Kidney (tissue), 14 donors: ENCODE results near the gene SPRYD4. TPM values are rescaled to one million over a fixed set of nuclear protein-coding genes. Genes with fewer than 3 reads are reported as not detected.
"Not testable (repeated sequence)": the region's sequence is repeated elsewhere in the genome, so short reads cannot be mapped to it uniquely, and the experiment has no call there.

Experiments
- DNase-seq, 5 donors: peaks; one replicate each; pipeline ENCODE4 v3.0.0-alpha.2; 2013 to 2020
- FAIRE-seq: peaks from 2 replicates; lab custom pipeline; 2012; peaks lifted over from hg19 to GRCh38; lab: Jason Lieb, UNC
- H3K27ac ChIP-seq, 2 donors: one replicate each; pipeline ENCODE4 v1.7.0; 2013; ENCODE audit warnings: low read depth in 2 of 2, low read length in 2 of 2, inconsistent platforms in 1 of 2
- H3K27me3 ChIP-seq: one replicate; pipeline ENCODE4 v1.7.1; 2013; ENCODE audit warnings: low read length, inconsistent platforms; ENCODE audit not compliant: control insufficient read depth, insufficient read depth
- H3K36me3 ChIP-seq, 3 donors: one replicate each; pipeline versions ENCODE4 v1.7.0 to v1.7.1; 2013; ENCODE audit warnings: low read length in 3 of 3, control low read depth in 1 of 3, inconsistent platforms in 1 of 3; ENCODE audit not compliant: insufficient read depth in 3 of 3, control insufficient read depth in 2 of 3
- H3K4me1 ChIP-seq, 3 donors: one replicate each; pipeline versions ENCODE4 v1.7.0 to v1.7.1; 2013; ENCODE audit warnings: low read length in 3 of 3, inconsistent platforms in 1 of 3, low read depth in 1 of 3; ENCODE audit not compliant: control insufficient read depth in 2 of 3, insufficient read depth in 2 of 3
- H3K4me3 ChIP-seq, 3 donors: one replicate each; pipeline versions ENCODE4 v1.7.0 to v1.8.1; 2013; ENCODE audit warnings: low read length in 3 of 3, control low read depth in 1 of 3, inconsistent platforms in 1 of 3
- H3K9ac ChIP-seq, 3 donors: one replicate each; pipeline versions ENCODE4 v1.7.0 to v1.7.1; 2013; ENCODE audit warnings: low read length in 3 of 3, control low read depth in 1 of 3, inconsistent platforms in 1 of 3
- H3K9me3 ChIP-seq, 3 donors: one replicate each; pipeline versions ENCODE4 v1.7.0 to v1.7.1; 2013; ENCODE audit warnings: low read length in 3 of 3, control low read depth in 1 of 3, inconsistent platforms in 1 of 3; ENCODE audit not compliant: control insufficient read depth in 2 of 3, insufficient read depth in 1 of 3
- CTCF ChIP-seq: IDR thresholded peaks from 3 replicates; pipeline ENCODE4 v1.5.1; 2012; ENCODE audit warnings: mild to moderate bottlenecking, moderate library complexity, borderline replicate concordance; ENCODE audit not compliant: insufficient read depth; ENCODE audit errors: extremely low read depth
- intact Hi-C: fragments of 100-400 bp; cut with DNase I; formaldehyde crosslinking; loops from one replicate; pipeline ENCODE4 v1.11.1; 2022
- polyA plus RNA-seq: library from polyadenylated mRNA; stranded (reverse); fragments of 350-450 nt; fragmentation: Illumina TruSeq; extraction: RNeasy Lipid Tissue Mini Kit (QIAGEN cat#74804); gene quantifications from one replicate; pipeline ENCODE4 v1.2.3, GENCODE V29; 2014; ENCODE audit warnings: low read depth, low replicate concordance; ENCODE audit not compliant: insufficient read depth
- total RNA-seq: library from RNA; stranded (reverse); fragmentation: NEBNext Ultra II Directional; extraction: Animal tissue kit (Norgen Biotek cat#: 25700); gene quantifications from one replicate; pipeline ENCODE4 v1.2.1, GENCODE V29; 2021
- donor health status: control.
- donor health status: control.
- donor health status: control.
- donor health status: control.
- donor health status: control.
- donor health status: DM: yes; HTN: yes; CAD: no.
- donor health status: Normal renal cell carcinoma (clear cell type).

The SPRYD4 gene
- total and polyA plus RNA-seq, 2 donors from 2014 or later, result 4.0 to 6.0 TPM

GRCh38 chr12:56437430-56438176 is 30.8 kb upstream of the SPRYD4 start:
- Histone ChIP-seq H3K27ac (no peak overlapping the region), H3K4me3 (no peak overlapping the region), H3K27me3 (no peaks in the 10 kb centered on the region), H3K9me3 (no peaks in the 10 kb centered on the region), H3K36me3 (no peaks in the 10 kb centered on the region), H3K9ac (no peak overlapping the region), H3K4me1 (no peaks in the 10 kb centered on the region)
- intact Hi-C loops, result no loop called here
- TF ChIP-seq CTCF, result no peak
- no peak for DNase-seq
- FAIRE-seq, result no peak

GRCh38 chr12:56443208-56443607 is 25.2 kb upstream of the SPRYD4 start:
- H3K36me3 ChIP-seq, H3K4me3 ChIP-seq, H3K9me3 ChIP-seq, H3K9ac ChIP-seq, intact Hi-C loops, DNase-seq, H3K27ac ChIP-seq, H3K4me1 ChIP-seq, H3K27me3 ChIP-seq, FAIRE-seq: not testable (repeated sequence)

GRCh38 chr12:56448860-56449621 is 19.3 kb upstream of the SPRYD4 start, which contains the start of gene TIMELESS:
TIMELESS (minus strand) TSS chr12:56449426; CDS start chr12:56434170, 15,256 bp downstream.
- Histone ChIP-seq H3K27ac (peak within 1 kb of the TSS; percentile 78 to 79), H3K4me3 (peak within 1 kb of the TSS; percentile 76 to 89 (median 82)), H3K4me1 (no peaks in the 10 kb centered on the region), H3K9ac (peak within 1 kb of the TSS; percentile 81 to 90 (median 85)), H3K27me3 (no peaks in the 10 kb centered on the region), H3K9me3 (no peaks in the 10 kb centered on the region), H3K36me3 (no peaks in the 10 kb centered on the region)
- intact Hi-C loops, result no loop called here
- DNase-seq (peak; percentile 92 to 97 (median 96)), FAIRE-seq (peak; percentile 19)
- no peak for TF ChIP-seq CTCF

- no peaks in the 10 kb centered on the region for H3K9me3 ChIP-seq
- peak overlapping the region; percentile 76 to 89 (median 82) for H3K4me3 ChIP-seq
- intact Hi-C loops, result no loop called here
- FAIRE-seq, result no peak
- peak overlapping the region; percentile 38 to 90 (median 81) for H3K9ac ChIP-seq
- no peak for DNase-seq
- no peaks in the 10 kb centered on the region for H3K27me3 ChIP-seq
- no peak for TF ChIP-seq CTCF
- H3K27ac ChIP-seq, result peak overlapping the region; percentile 78 to 79
- no peaks in the 10 kb centered on the region for H3K36me3 ChIP-seq
- no peaks in the 10 kb centered on the region for H3K4me1 ChIP-seq
These were observed 18.8 kb upstream of the SPRYD4 start for GRCh38 chr12:56449622-56449984.
